ENCODE results near the gene NUDT21. TPM values are rescaled to one million over a fixed set of nuclear protein-coding genes. Genes with fewer than 3 reads are reported as not detected.

Gene NUDT21
- polyA plus RNA-seq, 1 experiment: 124 TPM

GRCh38 chr16:56470666-56471065 is 19.5 kb upstream of the NUDT21 start:
- DNase-seq (ENCODE audit: low read depth, low spot score): no peak
- H3K27ac ChIP-seq (ENCODE audit: low read depth, low read length): no peak overlapping the region
- no peaks in the 10 kb centered on the region for H3K27me3 ChIP-seq (ENCODE audit: control insufficient read depth, insufficient read depth, low read length)
- ChIA-PET CTCF (interaction anchor here (0.9 kb wide), 1 partner anchor 232 kb away, joined by 3 read pairs; no protein-coding TSS in a partner anchor), POLR2A (no interaction called here)
- TF ChIP-seq CTCF (IDR thresholded peaks at IDR 0.05; ENCODE audit: low read depth, low read length): no peak
- H3K4me3 ChIP-seq (ENCODE audit: low read depth, low read length): no peak overlapping the region
- no peaks in the 10 kb centered on the region for H3K9me3 ChIP-seq (ENCODE audit: control insufficient read depth, insufficient read depth, low read length)

- DNase-seq (ENCODE audit: low read depth, low spot score): no peak
- Histone ChIP-seq H3K4me3 (ENCODE audit: low read depth, low read length) (no peak overlapping the region), H3K9me3 (ENCODE audit: control insufficient read depth, insufficient read depth, low read length) (no peaks in the 10 kb centered on the region), H3K27ac (ENCODE audit: low read depth, low read length) (no peak overlapping the region), H3K27me3 (ENCODE audit: control insufficient read depth, insufficient read depth, low read length) (no peaks in the 10 kb centered on the region)
- ChIA-PET POLR2A (no interaction called here), CTCF (no interaction called here)
- no peak for TF ChIP-seq CTCF (IDR thresholded peaks at IDR 0.05; ENCODE audit: low read depth, low read length)
These were observed 19.1 kb upstream of the NUDT21 start for GRCh38 chr16:56470232-56470631.

- CTCF ChIA-PET: interaction anchor here (0.7 kb wide), 1 partner anchor 186 kb away, joined by 7 read pairs; no protein-coding TSS in a partner anchor
These were observed 18.6 kb upstream of the NUDT21 start for GRCh38 chr16:56469748-56470147.

GRCh38 chr16:56468800-56469199 is 17.7 kb upstream of the NUDT21 start:
- Histone ChIP-seq H3K27ac (ENCODE audit: low read depth, low read length) (no peak overlapping the region), H3K27me3 (ENCODE audit: control insufficient read depth, insufficient read depth, low read length) (no peaks in the 10 kb centered on the region), H3K4me3 (ENCODE audit: low read depth, low read length) (no peak overlapping the region), H3K9me3 (ENCODE audit: control insufficient read depth, insufficient read depth, low read length) (no peaks in the 10 kb centered on the region)
- ChIA-PET CTCF (interaction anchor here (0.9 kb wide), 1 partner anchor 305 kb away, joined by 3 read pairs; no protein-coding TSS in a partner anchor), POLR2A (no interaction called here)
- no peak for TF ChIP-seq CTCF (IDR thresholded peaks at IDR 0.05; ENCODE audit: low read depth, low read length)
- no peak for DNase-seq (ENCODE audit: low read depth, low spot score)

More at GRCh38 chr16:56469748-56470147, 18.6 kb upstream of the NUDT21 start:
- H3K27ac ChIP-seq (ENCODE audit: low read depth, low read length): no peak overlapping the region
- no peaks in the 10 kb centered on the region for H3K9me3 ChIP-seq (ENCODE audit: control insufficient read depth, insufficient read depth, low read length)
- no peak for DNase-seq (ENCODE audit: low read depth, low spot score)
- TF ChIP-seq CTCF (IDR thresholded peaks at IDR 0.05; ENCODE audit: low read depth, low read length): no peak
- POLR2A ChIA-PET: no interaction called here
- no peaks in the 10 kb centered on the region for H3K27me3 ChIP-seq (ENCODE audit: control insufficient read depth, insufficient read depth, low read length)
- H3K4me3 ChIP-seq (ENCODE audit: low read depth, low read length): no peak overlapping the region

GRCh38 chr16:56466344-56466743 is 15.2 kb upstream of the NUDT21 start:
- Histone ChIP-seq H3K4me3 (ENCODE audit: low read depth, low read length) (no peak overlapping the region), H3K9me3 (ENCODE audit: control insufficient read depth, insufficient read depth, low read length) (no peaks in the 10 kb centered on the region), H3K27ac (ENCODE audit: low read depth, low read length) (no peak overlapping the region), H3K27me3 (ENCODE audit: control insufficient read depth, insufficient read depth, low read length) (no peaks in the 10 kb centered on the region)
- DNase-seq (ENCODE audit: low read depth, low spot score): no peak
- TF ChIP-seq CTCF (IDR thresholded peaks at IDR 0.05; ENCODE audit: low read depth, low read length): no peak
- ChIA-PET POLR2A (no interaction called here), CTCF (interaction anchor here (0.5 to 1.1 kb wide), 2 partner anchors 236 to 240 kb away, joined by 3 to 4 read pairs; no protein-coding TSS in a partner anchor)
